Retina (tissue), 1 donor: ENCODE results near the gene HRH2.
"Not testable (repeated sequence)": the region's sequence is repeated elsewhere in the genome, so short reads cannot be mapped to it uniquely, and the experiment has no call there.

Experiments used
- DNase-seq: peaks from one replicate; pipeline ENCODE4 v3.0.0-alpha.2; 2016

Gene HRH2

DNA sequence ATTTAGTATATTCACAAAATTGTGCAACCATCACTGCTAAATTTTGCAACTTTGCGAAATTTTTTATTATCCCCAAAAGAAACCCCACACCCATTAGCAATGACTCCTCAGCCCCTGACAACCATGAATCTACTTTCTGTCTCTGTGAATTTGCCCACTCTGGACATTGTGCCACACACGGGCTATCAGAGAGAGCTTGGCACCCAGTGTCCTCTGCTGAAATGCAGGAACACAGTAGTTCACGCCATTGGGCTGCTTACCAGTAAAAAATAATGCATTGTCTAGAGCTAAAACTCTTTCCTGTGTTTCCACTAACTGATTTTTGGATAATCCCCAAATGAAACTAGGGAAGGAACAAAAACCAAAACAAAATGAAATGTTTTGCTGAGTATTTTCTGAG, 60.0 kb downstream of the HRH2 start:
- DNase-seq = no peak

DNA sequence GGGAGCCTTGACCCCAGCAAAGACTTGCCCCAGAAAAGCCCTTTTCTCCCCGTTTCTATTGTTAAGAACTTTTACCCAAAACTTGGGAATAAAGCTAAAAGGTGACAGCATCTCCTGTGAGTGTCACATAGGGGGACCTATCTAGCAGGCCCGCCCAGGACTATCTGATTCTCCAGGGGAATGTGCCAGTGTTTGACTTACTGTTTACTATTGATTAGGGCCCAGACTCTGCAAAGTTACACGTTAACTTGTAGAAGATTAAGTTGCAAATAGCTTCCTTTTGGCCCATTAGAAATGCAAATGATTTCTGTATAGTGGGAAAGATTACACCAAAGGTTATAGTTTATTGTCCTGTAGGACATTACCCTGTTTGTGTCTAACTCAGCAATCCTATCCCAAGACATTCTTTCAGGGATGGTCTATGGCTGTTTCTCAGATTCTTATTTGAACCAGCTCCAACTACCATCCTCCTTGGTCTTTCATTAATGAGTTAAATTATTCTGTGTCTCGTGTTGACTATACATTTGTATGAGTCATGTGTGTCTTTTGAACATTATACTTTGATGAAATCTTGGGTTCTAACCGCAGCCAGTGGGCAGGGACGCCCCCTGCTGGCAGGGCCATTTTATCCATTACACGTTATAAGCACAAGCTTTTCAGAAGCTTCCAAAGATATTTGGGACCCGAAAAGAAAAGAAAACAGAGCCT, 60.7 kb downstream of the HRH2 start:
- no peak for DNase-seq

DNA sequence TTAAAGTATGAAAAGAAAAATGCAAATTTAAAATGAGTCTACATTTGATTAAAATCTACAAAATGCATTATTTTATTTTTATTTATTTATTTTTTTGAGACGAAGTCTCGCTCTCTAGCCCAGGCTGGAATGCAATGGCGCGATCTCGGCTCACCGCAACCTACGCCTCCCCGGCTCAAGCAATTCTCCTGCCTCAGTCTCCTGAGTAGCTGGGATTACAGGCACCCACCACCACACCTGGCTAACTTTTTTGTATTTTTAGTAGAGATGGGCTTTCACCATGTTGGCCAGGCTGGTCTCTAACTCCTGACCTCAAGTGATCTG, 61.2 kb downstream of the HRH2 start:
- DNase-seq = not testable (repeated sequence)

DNA sequence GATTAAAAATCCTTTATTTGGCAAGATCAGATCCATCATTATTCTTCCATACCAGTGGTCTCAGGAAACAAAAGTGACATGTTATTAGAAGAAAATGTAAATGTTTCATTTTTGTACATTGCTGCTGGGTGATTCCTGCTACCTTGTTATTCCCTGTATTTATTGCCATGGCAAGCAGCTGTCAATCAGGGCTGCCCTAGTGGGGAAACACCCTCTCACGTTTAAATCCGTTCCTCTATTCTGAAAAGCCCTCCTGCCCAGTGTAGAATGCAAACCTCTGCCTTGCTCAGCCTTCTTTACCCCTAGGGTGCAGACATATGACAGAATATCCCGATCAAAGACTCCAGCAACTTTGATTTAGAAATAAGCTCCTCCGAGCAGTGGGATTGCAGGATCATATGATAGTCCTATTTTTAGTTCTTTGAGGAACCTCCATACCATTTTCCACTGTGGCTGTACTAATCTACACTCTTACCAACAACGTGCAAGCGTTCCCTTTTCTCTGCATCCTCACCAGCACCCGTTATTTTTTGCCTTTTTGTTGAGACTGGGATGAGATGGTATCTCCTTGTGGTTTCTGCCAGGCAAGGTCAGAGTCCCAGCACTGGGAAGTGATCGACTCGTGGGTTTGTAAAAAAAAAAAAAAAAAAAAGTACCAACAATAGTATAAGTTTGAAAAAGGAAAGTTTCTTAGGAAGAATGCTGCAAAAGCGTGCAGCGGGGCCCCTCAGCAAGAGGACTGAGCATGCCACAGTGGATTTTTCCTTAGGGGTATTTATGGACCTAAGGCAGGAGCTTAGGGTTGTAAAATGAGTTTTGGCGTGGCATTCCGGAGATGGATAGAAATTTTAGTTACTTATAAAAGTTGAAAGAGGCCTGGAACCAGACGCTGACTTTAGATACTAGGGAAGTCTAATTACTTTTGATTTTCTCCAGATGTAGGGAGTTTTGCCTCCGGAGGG, 66.7 kb downstream of the HRH2 start:
- no peak for DNase-seq

DNA sequence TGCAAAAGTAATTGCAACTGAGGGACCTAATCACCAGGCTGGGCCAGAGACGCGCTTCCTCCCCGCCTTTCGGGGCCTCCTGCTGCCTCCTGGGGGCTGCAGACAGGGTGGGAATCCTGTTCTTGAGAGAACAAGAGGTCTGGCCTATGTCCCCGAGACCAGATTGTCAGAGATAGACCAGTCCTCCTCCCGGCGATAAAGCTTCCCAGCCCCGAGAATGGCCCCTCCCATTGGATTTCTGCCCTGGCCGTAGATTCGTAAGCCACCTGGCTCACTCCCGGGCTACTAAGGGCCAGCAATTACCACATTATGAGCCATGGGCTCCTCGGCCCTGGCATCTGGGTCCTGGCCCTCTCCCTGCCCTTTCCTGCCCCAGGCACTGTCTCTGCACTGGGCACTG, 70.4 kb downstream of the HRH2 start:
- DNase-seq = no peak

DNA sequence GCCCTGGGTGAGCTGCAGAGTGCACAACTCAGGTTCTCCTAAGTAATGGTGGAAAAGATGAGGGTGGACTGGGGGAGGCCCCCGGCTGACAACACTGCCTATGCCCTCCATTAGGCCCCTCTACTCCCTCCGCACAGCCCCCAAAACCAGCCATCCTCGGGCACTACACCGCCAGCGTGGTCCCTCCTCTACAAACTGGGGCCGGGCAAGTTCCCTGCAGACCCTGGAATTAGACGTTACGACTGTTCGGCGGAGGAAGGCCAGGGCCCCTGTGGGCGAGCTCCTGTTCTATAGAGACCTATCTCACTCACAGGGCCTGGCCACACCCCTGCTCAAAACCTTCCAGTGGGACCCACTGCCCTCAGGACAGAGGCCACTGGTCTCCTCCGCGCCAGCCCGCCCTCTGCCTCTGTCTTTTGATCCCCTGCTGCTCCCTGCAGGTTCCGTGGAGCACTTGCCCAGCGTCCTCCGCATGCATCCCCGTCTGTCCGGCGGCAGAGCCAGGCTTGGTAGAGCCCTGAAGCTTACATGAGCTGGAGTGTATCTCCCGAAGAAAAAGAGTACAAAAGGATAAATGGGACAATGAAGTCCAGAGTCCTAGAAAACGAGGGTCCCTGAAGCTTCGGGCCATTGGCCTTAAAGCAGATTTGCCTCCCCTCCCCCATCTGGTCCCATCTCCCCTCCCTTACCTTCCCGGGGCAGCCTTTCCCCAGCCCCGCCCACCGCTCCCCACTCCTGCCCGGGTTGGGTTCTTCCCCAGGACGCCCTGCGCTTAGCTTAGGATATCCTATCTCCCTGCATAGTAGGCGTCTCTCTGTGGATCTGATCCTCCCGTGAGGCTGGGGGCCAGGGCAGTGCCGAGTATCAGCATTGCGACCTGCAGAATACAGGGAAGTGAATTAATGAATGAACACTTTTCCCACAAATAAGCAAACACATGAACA, 71.3 kb downstream of the HRH2 start:
- DNase-seq = peak; percentile 73

DNA sequence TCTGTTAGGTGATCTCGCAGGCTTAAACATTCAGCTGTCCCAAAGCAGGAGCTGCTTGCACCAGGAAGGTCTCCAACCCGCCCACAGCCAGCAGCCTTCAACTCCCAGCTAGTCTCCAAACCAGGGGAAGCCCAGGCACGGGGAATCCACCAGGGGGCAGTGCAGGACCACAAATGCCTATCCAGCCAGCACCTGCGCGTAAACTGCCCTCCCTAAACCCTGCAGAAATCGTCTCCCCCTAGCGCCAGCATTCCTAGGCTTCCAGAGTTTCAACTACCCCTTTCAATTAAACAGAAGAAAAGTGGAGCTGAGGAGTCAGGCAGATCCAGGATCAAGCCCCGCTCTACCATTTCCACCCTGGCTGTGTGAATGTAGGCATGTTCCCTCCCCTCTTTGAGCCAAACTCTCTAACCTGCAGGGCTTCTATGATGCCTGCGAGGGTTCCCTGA, 72.0 kb downstream of the HRH2 start:
- peak; percentile 96 for DNase-seq

DNA sequence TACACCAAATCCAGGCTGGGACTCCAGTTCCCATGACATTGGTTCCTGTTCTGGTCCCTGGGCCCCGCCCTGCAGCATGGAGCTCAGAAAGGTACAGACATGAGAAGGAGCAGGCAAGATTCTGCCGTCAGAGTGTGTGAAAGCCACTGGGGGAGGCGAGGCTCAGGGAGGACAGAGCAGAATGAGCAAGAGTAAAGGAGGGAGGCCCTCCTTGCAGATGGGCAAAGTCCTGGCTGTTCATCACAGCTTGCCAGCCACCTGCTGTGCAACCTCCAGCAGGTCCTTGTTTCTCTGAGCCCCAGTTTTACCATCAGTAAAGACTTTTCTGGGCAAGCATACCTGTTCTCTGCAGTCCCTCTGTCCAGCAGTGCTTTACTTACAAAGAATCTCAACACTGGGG, 73.3 kb downstream of the HRH2 start:
- no peak for DNase-seq

DNA sequence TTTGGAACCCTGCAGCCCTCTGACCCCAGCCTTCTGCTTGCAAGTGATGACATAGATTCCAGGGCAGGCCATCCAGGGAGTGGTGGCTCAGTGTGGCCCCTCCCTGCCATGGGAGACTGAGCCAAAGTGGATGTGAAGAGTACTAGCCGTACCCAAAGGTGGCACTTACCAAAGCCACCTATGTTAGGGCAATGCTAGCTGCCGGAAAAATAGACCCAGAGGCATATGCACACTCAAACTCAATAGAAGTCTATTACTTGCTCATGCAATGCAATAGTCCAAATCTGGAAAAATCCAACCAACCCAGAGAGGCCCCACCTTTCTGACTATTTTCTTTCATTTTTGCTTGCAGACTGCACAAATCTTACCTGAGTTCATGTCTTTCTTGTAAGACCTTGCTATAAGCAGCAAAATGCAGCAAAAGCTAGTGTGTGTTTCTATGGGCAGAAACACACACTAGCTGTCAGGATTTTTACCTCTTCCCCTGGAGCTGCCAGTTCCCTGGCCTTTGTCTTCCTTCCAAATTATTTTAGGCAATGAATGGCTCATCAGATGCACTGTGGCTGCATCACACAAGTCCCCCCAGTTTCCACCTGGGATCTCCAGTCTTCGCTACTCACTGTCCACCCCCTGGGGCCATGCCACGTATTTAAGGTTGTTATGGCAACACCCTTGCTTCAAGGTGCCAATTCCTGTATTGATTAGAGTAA, 74.0 kb downstream of the HRH2 start:
- no peak for DNase-seq

GRCh38 chr5:175733017-175733416, 75.1 kb downstream of the HRH2 start:
- DNase-seq = no peak

- DNase-seq = no peak
These were observed 76.1 kb downstream of the HRH2 start for GRCh38 chr5:175734016-175734415.

DNA sequence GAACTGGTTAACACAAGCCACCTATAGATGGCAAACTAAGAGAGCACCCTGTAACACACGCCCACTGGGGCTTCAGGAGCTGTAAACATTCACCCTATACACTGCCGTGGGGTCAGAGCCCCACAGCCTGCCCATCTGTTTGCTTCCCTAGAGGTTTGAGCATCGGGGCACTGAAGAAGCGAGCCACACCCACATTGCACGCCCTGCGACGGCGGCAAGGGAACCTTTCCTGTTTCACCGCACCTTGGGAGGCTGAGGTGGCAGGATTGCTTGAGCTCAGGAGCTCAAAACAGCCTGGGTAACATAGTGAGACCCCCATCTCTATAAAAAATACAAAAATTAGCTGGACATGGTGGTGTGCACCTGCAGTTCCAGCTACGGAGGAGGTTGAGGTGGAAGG, 76.6 kb downstream of the HRH2 start:
- no peak for DNase-seq

GRCh38 chr5:175735701-175736100, 77.8 kb downstream of the HRH2 start:
- DNase-seq = no peak

DNA sequence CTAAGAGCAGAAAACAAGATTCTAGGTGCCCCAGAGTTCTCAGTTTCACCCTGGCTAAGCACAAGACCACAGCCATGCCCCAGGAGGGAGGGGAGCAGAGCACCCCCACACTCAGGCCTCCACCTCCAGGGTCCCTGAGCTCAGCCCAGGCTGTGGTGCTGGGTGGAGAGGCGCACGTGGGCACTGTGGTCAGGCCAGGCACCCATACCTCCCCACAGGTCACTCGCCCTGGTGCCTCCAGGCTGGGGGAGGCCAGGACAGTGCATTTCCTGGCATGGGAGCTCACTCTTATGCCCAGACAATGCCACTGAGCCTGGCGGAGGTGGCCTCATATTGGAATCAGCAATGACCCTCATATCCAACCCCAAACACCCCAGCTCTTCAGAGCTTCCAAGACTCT, 78.8 kb downstream of the HRH2 start:
- no peak for DNase-seq

DNA sequence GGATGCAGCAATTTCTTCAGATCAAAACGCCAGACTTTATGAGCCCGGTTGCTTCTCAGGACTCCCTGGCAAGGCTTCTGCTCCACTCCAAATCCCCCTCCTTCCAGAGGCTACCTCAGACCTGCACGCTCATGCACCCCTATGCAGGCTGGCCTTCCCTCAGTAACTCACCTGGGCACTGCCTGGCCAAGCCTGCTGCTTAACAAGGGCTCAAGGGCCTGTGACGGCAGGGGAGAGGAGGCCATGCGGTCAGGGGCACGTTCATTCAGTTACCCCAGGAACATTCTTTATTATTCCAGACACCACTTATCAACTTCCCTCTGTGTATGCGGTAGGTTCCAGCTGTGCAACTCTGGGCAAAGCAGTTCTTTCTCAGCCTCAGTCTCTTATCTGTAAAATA, 79.6 kb downstream of the HRH2 start:
- no peak for DNase-seq

- no peak for DNase-seq
These were observed 80.3 kb downstream of the HRH2 start for GRCh38 chr5:175738126-175738525.

DNA sequence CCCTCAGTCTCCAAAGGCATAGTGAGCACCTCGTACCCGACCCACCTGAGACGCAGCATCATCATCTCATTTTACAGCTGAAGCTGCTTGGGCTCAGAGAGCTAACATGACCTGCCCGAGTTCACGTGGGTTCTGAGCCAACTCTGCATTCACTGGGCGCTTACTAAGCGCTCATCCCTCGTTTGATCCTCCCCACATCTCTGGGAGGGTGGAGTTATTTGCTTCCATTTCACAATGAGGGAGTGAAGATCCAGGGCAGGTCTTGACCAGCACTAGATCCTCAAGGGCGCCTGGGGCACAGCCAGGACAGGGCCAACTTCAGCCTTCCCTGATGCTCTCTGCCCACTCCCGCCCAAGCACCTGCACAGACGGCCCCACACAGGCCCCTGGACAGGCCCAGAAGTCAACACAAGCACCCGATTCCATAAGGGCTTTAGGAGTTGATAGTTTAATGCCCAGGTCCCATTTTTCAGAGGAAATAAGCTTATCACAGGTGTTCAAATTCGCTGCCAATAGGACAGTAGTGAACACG, 80.8 kb downstream of the HRH2 start:
- DNase-seq = no peak

DNA sequence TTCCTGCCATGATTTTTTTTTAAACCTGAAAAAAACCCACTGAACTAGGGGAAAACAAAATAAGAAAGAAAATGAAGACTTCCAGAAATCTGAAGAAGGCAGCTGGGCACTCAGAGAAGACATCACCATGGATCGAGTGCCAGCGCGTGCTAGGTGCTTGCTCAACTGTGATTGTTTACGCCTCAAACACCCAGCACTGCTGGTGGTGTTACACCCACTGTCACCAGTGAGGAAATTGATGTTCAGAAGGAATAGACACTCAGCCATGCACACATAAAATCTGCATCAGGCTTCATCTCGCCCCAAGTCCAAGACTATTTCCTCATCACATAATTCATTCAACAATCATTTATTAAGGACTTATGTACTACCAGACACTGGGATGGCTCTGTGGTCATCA, 82.1 kb downstream of the HRH2 start:
- no peak for DNase-seq

DNA sequence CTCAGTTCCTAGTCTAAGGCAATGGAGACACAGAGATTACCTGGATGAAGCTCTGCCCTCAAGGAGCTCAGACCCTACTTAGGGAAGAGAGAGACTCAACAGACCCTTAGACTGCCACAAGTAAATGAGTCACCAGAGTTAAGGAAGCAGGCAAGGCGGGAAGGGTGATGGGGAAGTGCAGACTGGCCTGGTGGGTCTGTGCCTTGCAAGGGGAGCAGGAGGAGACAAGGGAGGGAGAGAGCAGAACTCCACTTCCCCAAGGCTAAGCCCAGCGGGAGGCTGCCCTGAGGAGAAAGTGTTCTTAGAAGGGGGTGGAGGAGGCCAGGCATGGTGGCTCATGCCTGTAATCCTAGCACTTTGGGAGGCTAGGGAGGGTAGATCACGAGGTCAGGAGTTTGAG, 83.7 kb downstream of the HRH2 start:
- DNase-seq = no peak

DNA sequence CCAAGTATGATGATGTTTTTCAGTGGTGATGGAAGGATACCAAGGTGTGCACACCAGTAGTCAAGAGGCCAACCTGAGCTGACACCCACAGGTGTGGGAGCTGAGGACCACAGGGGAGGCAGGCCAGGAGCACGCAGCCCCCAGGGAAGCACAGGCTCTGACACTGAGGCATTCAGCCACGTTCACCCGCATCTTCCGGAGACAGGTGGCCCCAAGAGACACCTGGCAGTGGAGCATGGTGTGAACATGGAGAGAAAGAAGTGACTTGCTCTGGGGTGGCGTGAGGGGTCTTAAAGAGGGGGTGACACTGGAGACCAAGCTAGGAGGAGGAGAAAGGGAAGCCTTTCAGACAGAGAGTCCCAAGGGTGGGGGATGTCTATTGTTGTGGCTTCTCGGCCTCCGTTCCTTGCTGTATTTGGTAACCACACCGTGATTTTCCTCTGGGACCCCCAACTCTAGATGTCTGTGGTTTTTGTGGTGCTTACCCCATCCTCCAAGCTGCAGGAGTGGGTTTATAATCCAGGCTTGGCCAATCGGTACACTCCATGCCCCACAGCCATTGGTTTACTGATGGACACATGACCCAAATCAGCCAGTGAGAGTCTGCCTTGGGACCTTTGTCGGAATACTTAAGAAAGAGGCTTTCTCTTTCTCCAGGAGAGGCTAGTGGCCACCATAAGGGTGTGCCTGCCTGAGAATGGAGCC, 84.6 kb downstream of the HRH2 start:
- DNase-seq = no peak

GRCh38 chr5:175743676-175744210, 85.9 kb downstream of the HRH2 start:
- no peak for DNase-seq
